K562 (cell line): ENCODE measurements around the gene CCL5. TPM values are rescaled to one million over a fixed set of nuclear protein-coding genes. Genes with fewer than 3 reads are reported as not detected.

Source experiments
- ATAC-seq: fragments of 200-7000 bp; cut with Tn5 transposase; 3 replicates; pipeline ENCODE4 v1.9.1; 2020; ENCODE audit warnings: moderate library complexity
- BruUV-seq: library from RNA; stranded (reverse); fragments of 400-500 nt; replicated peaks from 2 replicates; lab custom pipeline; 2021; lab: Mats Ljungman, UMichigan
- CTCF ChIA-PET: fragments of 300-600 bp; formaldehyde crosslinking; extraction: SDS; loops from one replicate; lab custom pipeline; 2021; ENCODE audit warnings: low intra/inter-chr PET ratio; lab: Yijun Ruan, JAX
- POLR2A ChIA-PET: fragments of 300-600, 350-650 bp; sonication (Branson Sonifier 250); formaldehyde crosslinking; extraction: SDS; loops from one replicate; lab custom pipeline; 2021; ENCODE audit warnings: antibody characterized with exemption, inconsistent platforms; lab: Yijun Ruan, JAX
- DNase-seq, 4 experiments: peaks; one replicate each; pipeline versions ENCODE4 v3.0.0 to v3.0.0-alpha.2; 2011 to 2018; ENCODE audit warnings: low spot score in 3 of 4, mixed read lengths in 3 of 4; ENCODE audit errors: extremely low read depth in 1 of 4
- FAIRE-seq: peaks from 2 replicates; lab custom pipeline; 2011; peaks lifted over from hg19 to GRCh38; lab: Jason Lieb, UNC
- H2AFZ ChIP-seq: 2 replicates; pipeline ENCODE4 v1.6.0; 2011; ENCODE audit warnings: low read depth, low read length, control low read depth, inconsistent platforms
- H3K27ac ChIP-seq: fragments of 200-600 bp; 3 replicates; pipeline ENCODE4 v1.8.0; 2011; ENCODE audit warnings: low read depth, mild to moderate bottlenecking, control low read depth, inconsistent platforms, low read length, moderate library complexity, mixed read lengths; ENCODE audit errors: extremely low read depth
- H3K27me3 ChIP-seq, 2 experiments: fragments of 300-600 bp in 1 of 2; 2 replicates in 1 of 2; 3 replicates in 1 of 2; pipeline versions ENCODE4 v1.6.0 to v1.8.0; 2011; ENCODE audit warnings: inconsistent platforms in 2 of 2, low read length in 2 of 2, mild to moderate bottlenecking in 1 of 2, mixed read lengths in 1 of 2, moderate library complexity in 1 of 2; ENCODE audit not compliant: control insufficient read depth in 2 of 2, insufficient read depth in 2 of 2
- H3K36me3 ChIP-seq: fragments of 300-600 bp; 3 replicates; pipeline ENCODE4 v1.8.0; 2011; ENCODE audit warnings: mild to moderate bottlenecking, low read length, inconsistent platforms; ENCODE audit not compliant: control insufficient read depth, insufficient read depth
- H3K4me1 ChIP-seq, 2 experiments: fragments of 200-600 bp in 1 of 2; replicated peaks in 1 of 2; 2 replicates in 1 of 2; 3 replicates in 1 of 2; pipeline versions ENCODE4 v1.5.1 to v1.8.0; 2011; ENCODE audit warnings: inconsistent platforms in 2 of 2, low read length in 2 of 2, mild to moderate bottlenecking in 1 of 2, mixed read lengths in 1 of 2, moderate library complexity in 1 of 2; ENCODE audit not compliant: control insufficient read depth in 2 of 2, insufficient read depth in 2 of 2
- H3K4me2 ChIP-seq: 2 replicates; pipeline ENCODE4 v1.6.1; 2011; ENCODE audit warnings: low read length, control low read depth, inconsistent platforms, mixed read lengths; ENCODE audit not compliant: insufficient read depth
- H3K4me3 ChIP-seq: fragments of 200-600 bp; sonication (generic), shearing (Covaris generic); 2 replicates; pipeline ENCODE4 v1.5.1; 2016; ENCODE audit warnings: control low read depth, inconsistent platforms
- H3K79me2 ChIP-seq: fragments of 200-600 bp; 3 replicates; pipeline ENCODE4 v1.8.0; 2011; ENCODE audit warnings: low read length, inconsistent platforms; ENCODE audit not compliant: control insufficient read depth, insufficient read depth
- H3K9ac ChIP-seq, 2 experiments: 2 replicates each; pipeline versions ENCODE4 v1.6.0 to v1.6.1; 2011; ENCODE audit warnings: low read depth in 2 of 2, low read length in 2 of 2, control low read depth in 1 of 2, inconsistent platforms in 1 of 2, mild to moderate bottlenecking in 1 of 2, mixed read lengths in 1 of 2; ENCODE audit not compliant: insufficient read depth in 1 of 2
- H3K9me1 ChIP-seq: one replicate; pipeline ENCODE4 v1.6.0; 2011; ENCODE audit warnings: inconsistent platforms, mild to moderate bottlenecking, low read length, moderate library complexity; ENCODE audit not compliant: control insufficient read depth, insufficient read depth
- H3K9me3 ChIP-seq: replicated peaks from 2 replicates; pipeline ENCODE4 v1.5.1; 2011; ENCODE audit warnings: low read depth, low read length, inconsistent platforms; ENCODE audit not compliant: control insufficient read depth, insufficient read depth
- H4K20me1 ChIP-seq: replicated peaks from 2 replicates; pipeline ENCODE4 v1.6.1; 2011; ENCODE audit warnings: low read length, inconsistent platforms, mixed read lengths; ENCODE audit not compliant: control insufficient read depth, insufficient read depth
- BCOR ChIP-seq: fragments of 450-650 bp; IDR thresholded peaks from 2 replicates; pipeline ENCODE4 v1.6.1; 2016
- GTF2A2 ChIP-seq: IDR thresholded peaks from 2 replicates; pipeline ENCODE4 v1.6.1; 2016; ENCODE audit warnings: mild to moderate bottlenecking, missing genetic modification characterization, missing compliant biosample characterization
- HMGN3 ChIP-seq: IDR thresholded peaks from 2 replicates; pipeline ENCODE4 v1.6.1; 2011; ENCODE audit warnings: borderline replicate concordance, low read depth, mild to moderate bottlenecking, mixed read lengths, low read length; ENCODE audit not compliant: insufficient read length; ENCODE audit errors: extremely low read depth
- KDM1A ChIP-seq, 2 experiments: fragments of 450-650 bp; IDR thresholded peaks; 2 replicates each; pipeline ENCODE4 v1.6.1; 2016; ENCODE audit warnings: mild to moderate bottlenecking in 2 of 2
- MECOM ChIP-seq: fragments of 250-450 bp; sonication (Bioruptor Pico); IDR thresholded peaks from 2 replicates; pipeline ENCODE4 v1.8.0; 2022; ENCODE audit warnings: inconsistent platforms
- MEF2A ChIP-seq: IDR thresholded peaks from 2 replicates; pipeline ENCODE4 v1.6.1; 2011; ENCODE audit warnings: low read depth, mild to moderate bottlenecking, low read length, moderate library complexity; ENCODE audit not compliant: control insufficient read depth
- NELFE ChIP-seq: IDR thresholded peaks from 2 replicates; pipeline ENCODE4 v1.6.1; 2011; ENCODE audit warnings: mild to moderate bottlenecking; ENCODE audit not compliant: insufficient read depth, insufficient read length
- PHB ChIP-seq: fragments of 250-450 bp; sonication (Bioruptor Pico); IDR thresholded peaks from 2 replicates; pipeline ENCODE4 v1.5.0; 2021
- RBM25 ChIP-seq: fragments of 200-400 bp; formaldehyde crosslinking; IDR thresholded peaks from 2 replicates; pipeline ENCODE4 v1.6.1; 2018; ENCODE audit warnings: low read length, low read depth, moderate library complexity; ENCODE audit not compliant: severe bottlenecking
- SMARCB1 ChIP-seq: IDR thresholded peaks from 2 replicates; pipeline ENCODE4 v1.6.1; 2011; ENCODE audit warnings: improper control_type of control experiment, low read depth; ENCODE audit not compliant: insufficient read length
- STAT5A ChIP-seq: IDR thresholded peaks from 2 replicates; pipeline ENCODE4 v1.6.1; 2012; ENCODE audit warnings: low read length, inconsistent platforms, borderline replicate concordance
- TCFL5 ChIP-seq: fragments of 250-450 bp; sonication (Bioruptor Pico); conservative IDR thresholded peaks from 2 replicates; pipeline ENCODE4 v1.6.1; 2021; ENCODE audit warnings: mild to moderate bottlenecking, moderate library complexity, matching md5 sums
- ZBTB17 ChIP-seq: fragments of 450-650 bp; formaldehyde crosslinking; IDR thresholded peaks from 2 replicates; pipeline ENCODE4 v1.4.0; 2020; ENCODE audit warnings: mild to moderate bottlenecking
- ZFP36 ChIP-seq: fragments of 150-350 bp; IDR thresholded peaks from 2 replicates; pipeline ENCODE4 v1.6.1; 2018; ENCODE audit warnings: low read length, low read depth; ENCODE audit not compliant: partially characterized antibody
- ZNF668 ChIP-seq: fragments of 250-450 bp; sonication (Bioruptor Pico); IDR thresholded peaks from 2 replicates; pipeline ENCODE4 v1.8.0; 2022; ENCODE audit warnings: mild to moderate bottlenecking, inconsistent platforms
- ZNF780A ChIP-seq: fragments of 250-450 bp; sonication (Bioruptor Pico); IDR thresholded peaks from 2 replicates; pipeline ENCODE4 v1.5.0; 2021; ENCODE audit warnings: mild to moderate bottlenecking
- in situ Hi-C: fragments of 300-500 bp; cut with MboI; formaldehyde crosslinking; loops from 4 replicates; pipeline ENCODE4 v1.15.0; 2018; ENCODE audit warnings: inconsistent platforms, mixed read lengths
- intact Hi-C: fragments of 100-400 bp; cut with micrococcal nuclease; formaldehyde crosslinking; loops from 2 replicates; pipeline ENCODE4 v1.14.2; 2022
- polyA plus RNA-seq, 8 experiments: library from polyadenylated mRNA; depleted of rRNA in 4 of 8; stranded (reverse) in 5 of 8; unstranded in 3 of 8; fragments of >200 nt; fragmentation: Nextera tagmentation in 2 of 8; fragmentation: Illumina TruSeq in 1 of 8; extraction: Ambion mirVana in 2 of 8; extraction: Trizol in 1 of 8; gene quantifications; 2 replicates each; pipeline versions ENCODE4 v1.2.1 to v1.2.3, GENCODE V29; 2011 to 2014; ENCODE audit warnings: inconsistent platforms in 1 of 8, missing spikeins in 1 of 8
- total RNA-seq, 7 experiments: library from RNA; depleted of rRNA in 6 of 7; stranded (reverse); fragments of >200 nt in 6 of 7; fragmentation: Illumina TruSeq in 2 of 7; extraction: Trizol in 2 of 7; gene quantifications; 2 replicates each; pipeline versions ENCODE4 v1.2.1 to v1.2.3, GENCODE V29; 2011 to 2021; ENCODE audit warnings: low replicate concordance in 1 of 7
- TF ChIP-seq, protein P1 (sequence below): conservative IDR thresholded peaks from 2 replicates; pipeline ENCODE4 v1.6.1; 2011; ENCODE audit warnings: low read depth, mild to moderate bottlenecking, low read length; ENCODE audit not compliant: control insufficient read depth
- TF ChIP-seq, protein P2 (sequence below), 2 experiments: IDR thresholded peaks; 2 replicates each; pipeline ENCODE4 v1.6.1; 2011; ENCODE audit warnings: borderline replicate concordance in 1 of 2, control low read depth in 1 of 2, low read depth in 1 of 2, low read length in 1 of 2, mild to moderate bottlenecking in 1 of 2, mixed read lengths in 1 of 2, moderate library complexity in 1 of 2; ENCODE audit not compliant: insufficient read depth in 1 of 2, insufficient read length in 1 of 2, poor library complexity in 1 of 2, severe bottlenecking in 1 of 2; ENCODE audit errors: extremely low read depth in 1 of 2

Gene CCL5
- total and polyA plus RNA-seq, 9 of the 15 experiments (the other 6 are each of a cell fraction or from before 2014, with no cell fraction given), result 0.18 to 0.59 (median 0.45) TPM; not detected in 1

DNA sequence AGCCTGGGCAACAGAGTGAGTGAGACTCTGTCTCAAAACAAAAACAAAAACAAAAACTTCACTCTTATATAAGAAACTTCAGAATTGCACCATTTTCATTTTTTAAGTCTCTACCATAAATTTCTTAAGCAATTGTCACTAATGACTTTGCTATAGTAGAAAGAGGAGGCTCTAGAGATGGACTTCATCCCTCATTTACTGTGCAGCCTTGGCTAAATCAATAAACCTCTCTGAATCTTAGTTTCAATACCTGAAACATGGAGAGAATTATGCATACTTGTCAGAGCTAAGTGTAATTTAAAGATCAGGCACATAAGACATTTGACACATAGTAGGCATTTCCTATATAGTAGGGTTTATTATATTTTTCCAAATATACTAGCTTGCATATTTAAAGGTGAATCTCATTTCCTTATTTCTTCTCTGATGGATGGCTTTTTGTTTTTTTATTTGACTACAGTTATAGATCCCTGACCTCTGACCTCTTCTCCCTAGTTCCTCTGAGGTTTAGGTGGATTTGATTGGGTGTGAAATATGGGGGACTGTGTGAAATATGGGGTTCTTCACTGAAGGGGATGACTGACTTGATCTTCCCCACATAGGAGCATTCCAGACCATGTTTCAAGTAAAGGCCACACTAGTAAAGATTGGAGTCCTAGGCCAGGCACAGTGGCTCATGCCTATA, 2.7 kb downstream of the CCL5 start:
- DNase-seq, result no peak
- no peak overlapping the region for H3K4me3 ChIP-seq
- BruUV-seq, result no TSS peak
- H3K4me1 ChIP-seq, result peaks cover 4 to 17% of the 10 kb centered on the region in 2 experiments; a peak in 4 of 5 replicates
- in situ Hi-C loops (no loop called here), intact Hi-C loops (no loop called here)
- no peak for ATAC-seq
- no peak overlapping the region for H3K4me2 ChIP-seq
- H3K79me2 ChIP-seq, result no peaks in the 10 kb centered on the region
- FAIRE-seq, result no peak
- H3K9me3 ChIP-seq, result no peaks in the 10 kb centered on the region
- no peaks in the 10 kb centered on the region for H4K20me1 ChIP-seq
- POLR2A ChIA-PET, result interaction anchor here (0.6 to 2.2 kb wide), 4 partner anchors 11 to 128 kb away, joined by 3 to 7 read pairs (median 3); no protein-coding TSS in a partner anchor
- CTCF ChIA-PET, result no interaction called here
- H3K27me3 ChIP-seq, result no peaks in the 10 kb centered on the region
- TF ChIP-seq MEF2A, result no peak
- TF ChIP-seq, protein P1, sequence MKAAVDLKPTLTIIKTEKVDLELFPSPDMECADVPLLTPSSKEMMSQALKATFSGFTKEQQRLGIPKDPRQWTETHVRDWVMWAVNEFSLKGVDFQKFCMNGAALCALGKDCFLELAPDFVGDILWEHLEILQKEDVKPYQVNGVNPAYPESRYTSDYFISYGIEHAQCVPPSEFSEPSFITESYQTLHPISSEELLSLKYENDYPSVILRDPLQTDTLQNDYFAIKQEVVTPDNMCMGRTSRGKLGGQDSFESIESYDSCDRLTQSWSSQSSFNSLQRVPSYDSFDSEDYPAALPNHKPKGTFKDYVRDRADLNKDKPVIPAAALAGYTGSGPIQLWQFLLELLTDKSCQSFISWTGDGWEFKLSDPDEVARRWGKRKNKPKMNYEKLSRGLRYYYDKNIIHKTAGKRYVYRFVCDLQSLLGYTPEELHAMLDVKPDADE, result no peak
- TF ChIP-seq TCFL5 (CRISPR knock-in tag), result no peak
- TF ChIP-seq STAT5A, result no peak
- no peak for TF ChIP-seq NELFE
- TF ChIP-seq GTF2A2 (tag), result no peak
- TF ChIP-seq, protein P2, sequence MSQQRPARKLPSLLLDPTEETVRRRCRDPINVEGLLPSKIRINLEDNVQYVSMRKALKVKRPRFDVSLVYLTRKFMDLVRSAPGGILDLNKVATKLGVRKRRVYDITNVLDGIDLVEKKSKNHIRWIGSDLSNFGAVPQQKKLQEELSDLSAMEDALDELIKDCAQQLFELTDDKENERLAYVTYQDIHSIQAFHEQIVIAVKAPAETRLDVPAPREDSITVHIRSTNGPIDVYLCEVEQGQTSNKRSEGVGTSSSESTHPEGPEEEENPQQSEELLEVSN (IDR thresholded peaks at IDR 0.05; ENCODE audit: borderline replicate concordance in 1 of 2, extremely low read depth in 1 of 2, insufficient read depth in 1 of 2, insufficient read length in 1 of 2, low read depth in 1 of 2, low read length in 1 of 2, poor library complexity in 1 of 2, severe bottlenecking in 1 of 2), result no peak
- TF ChIP-seq ZFP36, result peak; percentile 21
- no peak for TF ChIP-seq ZBTB17 (CRISPR knock-in tag)
- TF ChIP-seq RBM25, result peak; percentile 84
- peak; percentile 64 for TF ChIP-seq BCOR
- TF ChIP-seq ZNF668, result no peak
- TF ChIP-seq MECOM (CRISPR knock-in tag), result no peak
- TF ChIP-seq KDM1A (IDR thresholded peaks at IDR 0.05), result no peak
- no peak for TF ChIP-seq HMGN3
- no peak for TF ChIP-seq PHB
- no peak for TF ChIP-seq ZNF780A
- no peak for TF ChIP-seq SMARCB1
- TF ChIP-seq, all 486 proteins: peak for 3
- no peaks in the 10 kb centered on the region for H3K9me1 ChIP-seq
- H3K27ac ChIP-seq, result no peak overlapping the region
- H3K9ac ChIP-seq, result no peak overlapping the region
- no peaks in the 10 kb centered on the region for H3K36me3 ChIP-seq
- H2AFZ ChIP-seq, result no peak overlapping the region
